GM18907 (cell line): ENCODE results near the gene TMEM209.
A peak's percentile ranks its signal among the peaks of the same experiment; 100 is the strongest.

Experiments used
- ATAC-seq: cut with Tn5 transposase; IDR thresholded peaks from one replicate; pipeline ENCODE4 v1.9.1; 2021; ENCODE audit warnings: mild to moderate bottlenecking, moderate library complexity; ENCODE audit not compliant: unreplicated experiment

Gene TMEM209

GRCh38 chr7:130144312-130145171 lies 60.7 kb downstream of the TMEM209 start:
- no peak for ATAC-seq

GRCh38 chr7:130143986-130144311 lies 61.3 kb downstream of the TMEM209 start:
- ATAC-seq = no peak

- no peak for ATAC-seq
Observed at GRCh38 chr7:130143334-130143732, 61.9 kb downstream of the TMEM209 start.

- ATAC-seq = no peak
Observed at GRCh38 chr7:130142654-130143333, 62.4 kb downstream of the TMEM209 start.

GRCh38 chr7:130141884-130142653 lies 63.1 kb downstream of the TMEM209 start:
- peak; percentile 16 for ATAC-seq

GRCh38 chr7:130141161-130141883 lies 63.9 kb downstream of the TMEM209 start:
- peak; percentile 62 for ATAC-seq

- no peak for ATAC-seq
Observed at GRCh38 chr7:130140551-130141160, 64.5 kb downstream of the TMEM209 start.

- no peak for ATAC-seq
Observed at GRCh38 chr7:130139193-130139960, 65.8 kb downstream of the TMEM209 start.

- ATAC-seq = no peak
Observed at GRCh38 chr7:130137207-130137606, 68.0 kb downstream of the TMEM209 start.

- ATAC-seq = no peak
Observed at GRCh38 chr7:130136579-130137167, 68.5 kb downstream of the TMEM209 start.

GRCh38 chr7:130135208-130136205 lies 69.7 kb downstream of the TMEM209 start:
- no peak for ATAC-seq

- no peak for ATAC-seq
Observed at GRCh38 chr7:130134726-130135125, 70.5 kb downstream of the TMEM209 start.

GRCh38 chr7:130134106-130134636 lies 71.0 kb downstream of the TMEM209 start:
- no peak for ATAC-seq

GRCh38 chr7:130133029-130133782 lies 72.0 kb downstream of the TMEM209 start:
- ATAC-seq = no peak

GRCh38 chr7:130131964-130132875 lies 73.0 kb downstream of the TMEM209 start:
- ATAC-seq = no peak

GRCh38 chr7:130131191-130131834 lies 73.9 kb downstream of the TMEM209 start:
- ATAC-seq = no peak
